Measurements from ENCODE around the gene DLX4. TPM values are rescaled to one million over a fixed set of nuclear protein-coding genes. Genes with fewer than 3 reads are reported as not detected.

The DLX4 gene
- total and polyA plus RNA-seq, 10 of the 15 experiments (the other 5 are each of a cell fraction or from before 2014, with no cell fraction given) = 0.05 to 0.29 (median 0.15) TPM

DNA sequence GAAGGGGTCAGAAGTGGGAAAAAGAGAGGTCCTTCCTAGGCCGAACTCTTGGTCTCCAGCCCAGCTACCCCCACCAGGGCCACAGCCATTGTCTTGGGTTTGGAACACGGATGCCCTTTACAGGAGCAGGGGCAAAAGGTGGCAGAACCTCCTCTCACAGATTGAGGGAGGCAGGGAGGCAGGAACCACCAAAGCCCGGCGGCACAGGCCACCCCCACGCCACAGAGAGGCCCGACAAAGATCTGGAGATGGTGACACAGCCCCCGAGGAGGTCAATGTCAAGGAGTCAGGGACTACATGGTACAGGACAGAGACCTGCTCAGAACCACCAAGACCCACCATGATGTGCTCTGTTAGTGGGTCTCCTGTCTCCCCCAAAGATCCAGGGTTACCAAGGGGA lies 44.4 kb upstream of the DLX4 start:
- Histone ChIP-seq H3K27me3 (replicated peaks in 1 of 2; ENCODE audit: control insufficient read depth in 2 of 2, insufficient read depth in 2 of 2, low read length in 1 of 2) (peaks cover 0 to 6% of the 10 kb centered on the region in 2 experiments; a peak in 2 of 4 replicates), H3K4me3 (no peak overlapping the region), H3K4me1 (ENCODE audit: control insufficient read depth, insufficient read depth, low read length) (no peaks in the 10 kb centered on the region), H3K4me2 (ENCODE audit: control insufficient read depth, insufficient read depth) (no peak overlapping the region), H3K27ac (ENCODE audit: control insufficient read depth, insufficient read depth) (no peak overlapping the region), H4K20me1 (ENCODE audit: control insufficient read depth, insufficient read depth) (no peaks in the 10 kb centered on the region), H2AFZ (ENCODE audit: control insufficient read depth, low read depth, low read length) (no peak overlapping the region), H3K79me2 (ENCODE audit: control insufficient read depth, insufficient read depth, low read length) (no peaks in the 10 kb centered on the region), H3K9me3 (replicated peaks; ENCODE audit: control insufficient read depth, insufficient read depth, low read length) (no peaks in the 10 kb centered on the region), H3K36me3 (ENCODE audit: control insufficient read depth in 2 of 2, insufficient read depth in 2 of 2, low read length in 1 of 2) (no peaks in the 10 kb centered on the region), H3K9ac (ENCODE audit: control insufficient read depth, insufficient read depth, low read length) (no peak overlapping the region)
- ChIA-PET SMC1A (ENCODE audit: uncharacterized antibody, unreplicated experiment) (no interaction called here), RAD21 (ENCODE audit: unreplicated experiment) (no interaction called here), POLR2A (no interaction called here), CTCF (no interaction called here)
- BruUV-seq (replicated peaks) = no TSS peak
- in situ Hi-C loops (cut with MboI) (no loop called here), intact Hi-C loops (cut with micrococcal nuclease; ENCODE audit: unreplicated experiment) (no loop called here)
- WGBS (ENCODE audit: insufficient coverage, insufficient replicate concordance, low lambda C conversion rate, missing lambda C conversion rate) = 13% methylated on average over 7 of the region's 7 CpGs
- no peak for DNase-seq (ENCODE audit: low read depth, low spot score)
- ATAC-seq = no peak
- TF ChIP-seq RELA (IDR thresholded peaks at IDR 0.05; ENCODE audit: borderline replicate concordance, partially characterized antibody) (no peak), CBFB (IDR thresholded peaks at IDR 0.05; ENCODE audit: low read depth) (no peak), CREB1 (IDR thresholded peaks at IDR 0.05; ENCODE audit: low read depth) (no peak), POLR2AphosphoS5 (IDR thresholded peaks at IDR 0.05; ENCODE audit: low read length) (no peak), CEBPB (IDR thresholded peaks at IDR 0.05; ENCODE audit: borderline replicate concordance in 1 of 2, low read depth in 2 of 2, low read length in 2 of 2) (no peak), JUNB (IDR thresholded peaks at IDR 0.05) (no peak), NFYB (IDR thresholded peaks at IDR 0.05; ENCODE audit: insufficient read depth, low read depth, low read length) (no peak), MTA3 (IDR thresholded peaks at IDR 0.05; ENCODE audit: borderline replicate concordance, low read length) (no peak), POLR2AphosphoS2 (IDR thresholded peaks at IDR 0.05; ENCODE audit: low read depth, low read length) (no peak), FOXM1 (IDR thresholded peaks at IDR 0.05; ENCODE audit: low read depth, low read length) (no peak), MEF2B (IDR thresholded peaks at IDR 0.05; ENCODE audit: partially characterized antibody, poor library complexity, severe bottlenecking) (no peak), EZH2 (IDR thresholded peaks at IDR 0.05; ENCODE audit: borderline replicate concordance, control insufficient read depth, low read depth, low read length) (no peak), BRCA1 (IDR thresholded peaks at IDR 0.05; ENCODE audit: low read depth, low read length) (no peak), IKZF1 (conservative IDR thresholded peaks at IDR 0.05) (no peak), RUNX3 (IDR thresholded peaks at IDR 0.05; ENCODE audit: low read length) (no peak), RAD51 (IDR thresholded peaks at IDR 0.05) (no peak), PAX8 (IDR thresholded peaks at IDR 0.05) (no peak)
- TF ChIP-seq, protein P1, sequence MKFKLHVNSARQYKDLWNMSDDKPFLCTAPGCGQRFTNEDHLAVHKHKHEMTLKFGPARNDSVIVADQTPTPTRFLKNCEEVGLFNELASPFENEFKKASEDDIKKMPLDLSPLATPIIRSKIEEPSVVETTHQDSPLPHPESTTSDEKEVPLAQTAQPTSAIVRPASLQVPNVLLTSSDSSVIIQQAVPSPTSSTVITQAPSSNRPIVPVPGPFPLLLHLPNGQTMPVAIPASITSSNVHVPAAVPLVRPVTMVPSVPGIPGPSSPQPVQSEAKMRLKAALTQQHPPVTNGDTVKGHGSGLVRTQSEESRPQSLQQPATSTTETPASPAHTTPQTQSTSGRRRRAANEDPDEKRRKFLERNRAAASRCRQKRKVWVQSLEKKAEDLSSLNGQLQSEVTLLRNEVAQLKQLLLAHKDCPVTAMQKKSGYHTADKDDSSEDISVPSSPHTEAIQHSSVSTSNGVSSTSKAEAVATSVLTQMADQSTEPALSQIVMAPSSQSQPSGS (IDR thresholded peaks at IDR 0.05; ENCODE audit: low read length) = no peak
- TF ChIP-seq, protein P2, sequence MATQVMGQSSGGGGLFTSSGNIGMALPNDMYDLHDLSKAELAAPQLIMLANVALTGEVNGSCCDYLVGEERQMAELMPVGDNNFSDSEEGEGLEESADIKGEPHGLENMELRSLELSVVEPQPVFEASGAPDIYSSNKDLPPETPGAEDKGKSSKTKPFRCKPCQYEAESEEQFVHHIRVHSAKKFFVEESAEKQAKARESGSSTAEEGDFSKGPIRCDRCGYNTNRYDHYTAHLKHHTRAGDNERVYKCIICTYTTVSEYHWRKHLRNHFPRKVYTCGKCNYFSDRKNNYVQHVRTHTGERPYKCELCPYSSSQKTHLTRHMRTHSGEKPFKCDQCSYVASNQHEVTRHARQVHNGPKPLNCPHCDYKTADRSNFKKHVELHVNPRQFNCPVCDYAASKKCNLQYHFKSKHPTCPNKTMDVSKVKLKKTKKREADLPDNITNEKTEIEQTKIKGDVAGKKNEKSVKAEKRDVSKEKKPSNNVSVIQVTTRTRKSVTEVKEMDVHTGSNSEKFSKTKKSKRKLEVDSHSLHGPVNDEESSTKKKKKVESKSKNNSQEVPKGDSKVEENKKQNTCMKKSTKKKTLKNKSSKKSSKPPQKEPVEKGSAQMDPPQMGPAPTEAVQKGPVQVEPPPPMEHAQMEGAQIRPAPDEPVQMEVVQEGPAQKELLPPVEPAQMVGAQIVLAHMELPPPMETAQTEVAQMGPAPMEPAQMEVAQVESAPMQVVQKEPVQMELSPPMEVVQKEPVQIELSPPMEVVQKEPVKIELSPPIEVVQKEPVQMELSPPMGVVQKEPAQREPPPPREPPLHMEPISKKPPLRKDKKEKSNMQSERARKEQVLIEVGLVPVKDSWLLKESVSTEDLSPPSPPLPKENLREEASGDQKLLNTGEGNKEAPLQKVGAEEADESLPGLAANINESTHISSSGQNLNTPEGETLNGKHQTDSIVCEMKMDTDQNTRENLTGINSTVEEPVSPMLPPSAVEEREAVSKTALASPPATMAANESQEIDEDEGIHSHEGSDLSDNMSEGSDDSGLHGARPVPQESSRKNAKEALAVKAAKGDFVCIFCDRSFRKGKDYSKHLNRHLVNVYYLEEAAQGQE (IDR thresholded peaks at IDR 0.05; ENCODE audit: low read depth, low read length) = no peak
- TF ChIP-seq, protein P3, sequence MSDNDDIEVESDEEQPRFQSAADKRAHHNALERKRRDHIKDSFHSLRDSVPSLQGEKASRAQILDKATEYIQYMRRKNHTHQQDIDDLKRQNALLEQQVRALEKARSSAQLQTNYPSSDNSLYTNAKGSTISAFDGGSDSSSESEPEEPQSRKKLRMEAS (IDR thresholded peaks at IDR 0.05; ENCODE audit: low read depth, low read length) = no peak
- no peak for FAIRE-seq
